ENCODE results near the gene SH3BP2. TPM values are rescaled to one million over a fixed set of nuclear protein-coding genes. Genes with fewer than 3 reads are reported as not detected.

The SH3BP2 gene
- total and polyA plus RNA-seq, 10 of the 15 experiments (the other 5 are each of a cell fraction or from before 2014, with no cell fraction given), result 1.1 to 61.8 (median 23.9) TPM

- TF ChIP-seq BCLAF1 (IDR thresholded peaks at IDR 0.05) (no peak), RELB (IDR thresholded peaks at IDR 0.05; ENCODE audit: low read depth) (peak; percentile 59; the same call in 1 of the 2 replicates), ZBTB11 (CRISPR knock-in tag; IDR thresholded peaks at IDR 0.05) (0 out of 2 replicates have a peak, but pooled peaks have one; percentile 27), SMAD5 (IDR thresholded peaks at IDR 0.05; ENCODE audit: low read depth) (0 out of 2 replicates have a peak, but pooled peaks have one; percentile 19), HDGF (IDR thresholded peaks at IDR 0.05) (peak; percentile 93), GATAD2B (conservative IDR thresholded peaks at IDR 0.05; ENCODE audit: low read depth) (peak; percentile 84; the same call in 1 of the 2 replicates), RFX5 (IDR thresholded peaks at IDR 0.05; ENCODE audit: low read depth, low read length) (no peak), TAF1 (IDR thresholded peaks at IDR 0.05; ENCODE audit: borderline replicate concordance, low read depth, low read length) (0 out of 2 replicates have a peak, but pooled peaks have one; percentile 64), ZBTB40 (IDR thresholded peaks at IDR 0.05; ENCODE audit: borderline replicate concordance) (peak; percentile 77), BCL11A (IDR thresholded peaks at IDR 0.05; ENCODE audit: low read depth, low read length) (no peak), TCF7 (IDR thresholded peaks at IDR 0.05; ENCODE audit: borderline replicate concordance) (no peak), EGR1 (IDR thresholded peaks at IDR 0.05; ENCODE audit: borderline replicate concordance in 1 of 2, low read depth in 2 of 2, low read length in 2 of 2) (peak in 1 of 2 experiments; percentile 49; a peak in 1 of 3 replicates)
- TF ChIP-seq, protein P1, sequence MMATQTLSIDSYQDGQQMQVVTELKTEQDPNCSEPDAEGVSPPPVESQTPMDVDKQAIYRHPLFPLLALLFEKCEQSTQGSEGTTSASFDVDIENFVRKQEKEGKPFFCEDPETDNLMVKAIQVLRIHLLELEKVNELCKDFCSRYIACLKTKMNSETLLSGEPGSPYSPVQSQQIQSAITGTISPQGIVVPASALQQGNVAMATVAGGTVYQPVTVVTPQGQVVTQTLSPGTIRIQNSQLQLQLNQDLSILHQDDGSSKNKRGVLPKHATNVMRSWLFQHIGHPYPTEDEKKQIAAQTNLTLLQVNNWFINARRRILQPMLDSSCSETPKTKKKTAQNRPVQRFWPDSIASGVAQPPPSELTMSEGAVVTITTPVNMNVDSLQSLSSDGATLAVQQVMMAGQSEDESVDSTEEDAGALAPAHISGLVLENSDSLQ (IDR thresholded peaks at IDR 0.05), result 0 out of 2 replicates have a peak, but pooled peaks have one; percentile 18
- TF ChIP-seq, protein P2, sequence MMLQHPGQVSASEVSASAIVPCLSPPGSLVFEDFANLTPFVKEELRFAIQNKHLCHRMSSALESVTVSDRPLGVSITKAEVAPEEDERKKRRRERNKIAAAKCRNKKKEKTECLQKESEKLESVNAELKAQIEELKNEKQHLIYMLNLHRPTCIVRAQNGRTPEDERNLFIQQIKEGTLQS (IDR thresholded peaks at IDR 0.05; ENCODE audit: borderline replicate concordance, extremely low read depth, low read depth, low read length), result no peak
These were observed 19.1 kb downstream of the SH3BP2 start (continued) for GRCh38 chr4:2811830-2812611.
